Nucleus accumbens (tissue), 56 donors: ENCODE results near the gene PGK1.
"Not testable (repeated sequence)": the region's sequence is repeated elsewhere in the genome, so short reads cannot be mapped to it uniquely, and the experiment has no call there.

ENCODE experiments used
- DNase-seq, 56 donors: peaks; one replicate each; lab custom pipeline; 2025; lab: John Stamatoyannopoulos, UW

PGK1 gene

GRCh38 chrX:78111140-78111931 is 7.3 kb downstream of the PGK1 start:
- DNase-seq: no peak

GRCh38 chrX:78116365-78116764 is 12.3 kb downstream of the PGK1 start:
- no peak for DNase-seq

GRCh38 chrX:78116766-78117165 is 12.7 kb downstream of the PGK1 start:
- DNase-seq: no peak

- no peak for DNase-seq
Measured at GRCh38 chrX:78118628-78119027, 14.6 kb downstream of the PGK1 start.

- DNase-seq: no peak
Measured at GRCh38 chrX:78119521-78120227, 15.6 kb downstream of the PGK1 start.

- no peak for DNase-seq
Measured at GRCh38 chrX:78123190-78123589, 19.1 kb downstream of the PGK1 start.

- DNase-seq: no peak
Measured at GRCh38 chrX:78124307-78124706, 20.3 kb downstream of the PGK1 start.

- no peak for DNase-seq
Measured at GRCh38 chrX:78125148-78125547, 21.1 kb downstream of the PGK1 start.

- DNase-seq: not testable (repeated sequence)
Measured at GRCh38 chrX:78125781-78126180, 21.7 kb downstream of the PGK1 start.

GRCh38 chrX:78129714-78130113 is 25.7 kb downstream of the PGK1 start:
- DNase-seq: no peak

GRCh38 chrX:78130396-78130795 is 26.3 kb downstream of the PGK1 start:
- DNase-seq: no peak

- DNase-seq: no peak
Measured at GRCh38 chrX:78131117-78131516, 27.1 kb downstream of the PGK1 start.

GRCh38 chrX:78133238-78133960 is 29.4 kb downstream of the PGK1 start:
- DNase-seq: no peak

GRCh38 chrX:78139160-78140123 is 35.4 kb downstream of the PGK1 start, which contains the start of gene TAF9B:
Gene TAF9B (minus strand): TSS chrX:78139650. CDS start chrX:78139611, 39 bp downstream.
- DNase-seq: peak in 55 of 56 donors; percentile 20 to 89 (median 70)

- no peak for DNase-seq
Measured at GRCh38 chrX:78140206-78140605, 36.2 kb downstream of the PGK1 start.

- not testable (repeated sequence) for DNase-seq
Measured at GRCh38 chrX:78147002-78147540, 43.0 kb downstream of the PGK1 start.

- not testable (repeated sequence) for DNase-seq
Measured at GRCh38 chrX:78157373-78157772, 53.3 kb downstream of the PGK1 start.

- DNase-seq: not testable (repeated sequence)
Measured at GRCh38 chrX:78157846-78158245, 53.8 kb downstream of the PGK1 start.

GRCh38 chrX:78160711-78161110 is 56.7 kb downstream of the PGK1 start:
- DNase-seq: not testable (repeated sequence)

GRCh38 chrX:78163175-78163574 is 59.1 kb downstream of the PGK1 start:
- DNase-seq: not testable (repeated sequence)
